ENCODE results near the gene B3GAT2.

- peak; percentile 24 for TF ChIP-seq CTCF (IDR thresholded peaks at IDR 0.05; ENCODE audit: low read length)
- TF ChIP-seq EZH2 (optimal IDR thresholded peaks at IDR 0.05; ENCODE audit: low read depth, low read length) = no peak
- TF ChIP-seq EZH2phosphoT487 (IDR thresholded peaks at IDR 0.05; ENCODE audit: low read length) = no peak
Observed at GRCh38 chr6:70901324-70901723, 55.5 kb downstream of the B3GAT2 start.

All from MM.1S (cell line).